Immature natural killer cell (primary cell): Measurements from ENCODE around the gene NRXN3. TPM values are rescaled to one million over a fixed set of nuclear protein-coding genes. Genes with fewer than 3 reads are reported as not detected.

Experiments
- DNase-seq, 3 donors: peaks; one replicate each; pipeline ENCODE4 v3.0.0; 2022; ENCODE audit warnings: mixed read lengths in 1 of 3
- H3K27ac Mint-ChIP-seq, 6 donors: one replicate each; pipeline ENCODE4 v1.8.0; 2020; ENCODE audit warnings: mixed read lengths in 6 of 6, mild to moderate bottlenecking in 5 of 6, inconsistent platforms in 4 of 6, moderate library complexity in 3 of 6
- H3K27me3 Mint-ChIP-seq, 3 donors: one replicate each; pipeline ENCODE4 v1.8.0; 2020 to 2021; ENCODE audit warnings: low read depth in 3 of 3, mild to moderate bottlenecking in 3 of 3, mixed read lengths in 3 of 3, moderate library complexity in 3 of 3, inconsistent platforms in 1 of 3
- H3K36me3 Mint-ChIP-seq, 3 donors: one replicate each; pipeline ENCODE4 v1.8.0; 2020; ENCODE audit warnings: mixed read lengths in 3 of 3, inconsistent platforms in 2 of 3, mild to moderate bottlenecking in 2 of 3
- H3K4me1 Mint-ChIP-seq, 2 donors: one replicate each; pipeline ENCODE4 v1.8.0; 2020; ENCODE audit warnings: inconsistent platforms in 2 of 2, mild to moderate bottlenecking in 2 of 2, mixed read lengths in 2 of 2, moderate library complexity in 1 of 2
- H3K4me3 Mint-ChIP-seq, 5 donors: one replicate each; pipeline ENCODE4 v1.8.0; 2020; ENCODE audit warnings: mild to moderate bottlenecking in 5 of 5, mixed read lengths in 5 of 5, inconsistent platforms in 3 of 5, moderate library complexity in 3 of 5
- H3K9me3 Mint-ChIP-seq, 6 donors: one replicate each; pipeline ENCODE4 v1.8.0; 2020; ENCODE audit warnings: mild to moderate bottlenecking in 6 of 6, mixed read lengths in 6 of 6, inconsistent platforms in 4 of 6, moderate library complexity in 3 of 6
- polyA plus RNA-seq, 3 donors: library from polyadenylated mRNA; unstranded; fragments of 300-500 nt; fragmentation: Illumina TruSeq; gene quantifications; one replicate each; pipeline ENCODE4 v1.2.3, GENCODE V29; 2021

NRXN3 gene
- polyA plus RNA-seq, 3 donors from 2014 or later, result not detected

GRCh38 chr14:79306546-79306945 lies 1136.4 kb downstream of the NRXN3 start:
- H3K36me3 Mint-ChIP-seq, result no peaks in the 10 kb centered on the region
- no peak for DNase-seq
- H3K4me1 Mint-ChIP-seq, result no peaks in the 10 kb centered on the region
- no peak overlapping the region for H3K4me3 Mint-ChIP-seq
- H3K27ac Mint-ChIP-seq, result no peak overlapping the region
- no peaks in the 10 kb centered on the region for H3K27me3 Mint-ChIP-seq
- peaks cover 2 to 13% (median 5%) of the 10 kb centered on the region in 6 donors for H3K9me3 Mint-ChIP-seq

GRCh38 chr14:79318371-79318770 lies 1148.2 kb downstream of the NRXN3 start:
- Mint-ChIP-seq H3K27me3 (no peaks in the 10 kb centered on the region), H3K4me1 (no peaks in the 10 kb centered on the region), H3K9me3 (peaks cover 0 to 39% (median 4%) of the 10 kb centered on the region in 6 donors), H3K4me3 (no peak overlapping the region), H3K36me3 (no peaks in the 10 kb centered on the region), H3K27ac (no peak overlapping the region)
- no peak for DNase-seq

- Mint-ChIP-seq H3K9me3 (peaks cover 0 to 35% (median 4%) of the 10 kb centered on the region in 6 donors), H3K4me1 (no peaks in the 10 kb centered on the region), H3K27ac (no peak overlapping the region), H3K27me3 (no peaks in the 10 kb centered on the region), H3K4me3 (no peak overlapping the region), H3K36me3 (no peaks in the 10 kb centered on the region)
- no peak for DNase-seq
Measured at GRCh38 chr14:79320561-79320960, 1150.4 kb downstream of the NRXN3 start.

- Mint-ChIP-seq H3K27me3 (no peaks in the 10 kb centered on the region), H3K9me3 (peaks cover 0 to 31% (median 3%) of the 10 kb centered on the region in 6 donors), H3K36me3 (no peaks in the 10 kb centered on the region), H3K4me3 (no peak overlapping the region), H3K4me1 (no peaks in the 10 kb centered on the region), H3K27ac (no peak overlapping the region)
- no peak for DNase-seq
Measured at GRCh38 chr14:79321070-79321469, 1150.9 kb downstream of the NRXN3 start.

- H3K36me3 Mint-ChIP-seq, result no peaks in the 10 kb centered on the region
- DNase-seq, result no peak
- H3K9me3 Mint-ChIP-seq, result peaks cover 0 to 11% (median 4%) of the 10 kb centered on the region in 6 donors
- peaks cover 0 to 2% (median 0%) of the 10 kb centered on the region in 3 donors for H3K27me3 Mint-ChIP-seq
- H3K27ac Mint-ChIP-seq, result no peak overlapping the region
- H3K4me3 Mint-ChIP-seq, result no peak overlapping the region
- no peaks in the 10 kb centered on the region for H3K4me1 Mint-ChIP-seq
Measured at GRCh38 chr14:79325071-79325470, 1154.9 kb downstream of the NRXN3 start.

- no peak overlapping the region for H3K4me3 Mint-ChIP-seq
- H3K9me3 Mint-ChIP-seq, result peaks cover 0 to 13% (median 6%) of the 10 kb centered on the region in 6 donors
- H3K27me3 Mint-ChIP-seq, result peaks cover 0 to 2% (median 0%) of the 10 kb centered on the region in 3 donors
- H3K27ac Mint-ChIP-seq, result no peak overlapping the region
- DNase-seq, result no peak
- H3K36me3 Mint-ChIP-seq, result no peaks in the 10 kb centered on the region
- H3K4me1 Mint-ChIP-seq, result no peaks in the 10 kb centered on the region
Measured at GRCh38 chr14:79325557-79325956, 1155.4 kb downstream of the NRXN3 start.

- no peaks in the 10 kb centered on the region for H3K36me3 Mint-ChIP-seq
- H3K4me3 Mint-ChIP-seq, result no peak overlapping the region
- peaks cover 0 to 16% (median 7%) of the 10 kb centered on the region in 6 donors for H3K9me3 Mint-ChIP-seq
- no peaks in the 10 kb centered on the region for H3K4me1 Mint-ChIP-seq
- DNase-seq, result no peak
- H3K27me3 Mint-ChIP-seq, result peaks cover 0 to 2% (median 0%) of the 10 kb centered on the region in 3 donors
- no peak overlapping the region for H3K27ac Mint-ChIP-seq
Measured at GRCh38 chr14:79328863-79329262, 1158.7 kb downstream of the NRXN3 start.

- H3K27me3 Mint-ChIP-seq, result peaks cover 0 to 2% (median 0%) of the 10 kb centered on the region in 3 donors
- peaks cover 5 to 20% (median 11%) of the 10 kb centered on the region in 6 donors for H3K9me3 Mint-ChIP-seq
- no peak for DNase-seq
- no peaks in the 10 kb centered on the region for H3K36me3 Mint-ChIP-seq
- no peak overlapping the region for H3K4me3 Mint-ChIP-seq
- no peaks in the 10 kb centered on the region for H3K4me1 Mint-ChIP-seq
- H3K27ac Mint-ChIP-seq, result no peak overlapping the region
Measured at GRCh38 chr14:79331830-79332229, 1161.7 kb downstream of the NRXN3 start.

- no peak overlapping the region for H3K27ac Mint-ChIP-seq
- H3K9me3 Mint-ChIP-seq, result peaks cover 5 to 15% (median 10%) of the 10 kb centered on the region in 6 donors
- H3K36me3 Mint-ChIP-seq, result no peaks in the 10 kb centered on the region
Measured at GRCh38 chr14:79332504-79333197, 1162.5 kb downstream of the NRXN3 start.

GRCh38 chr14:79333198-79333546 lies 1163.0 kb downstream of the NRXN3 start:
- no peak for DNase-seq
- no peak overlapping the region for H3K27ac Mint-ChIP-seq
- H3K36me3 Mint-ChIP-seq, result no peaks in the 10 kb centered on the region
- no peaks in the 10 kb centered on the region for H3K27me3 Mint-ChIP-seq
- H3K9me3 Mint-ChIP-seq, result peaks cover 5 to 19% (median 11%) of the 10 kb centered on the region in 6 donors
- H3K4me1 Mint-ChIP-seq, result no peaks in the 10 kb centered on the region
- no peak overlapping the region for H3K4me3 Mint-ChIP-seq

More at GRCh38 chr14:79332504-79333197, 1162.5 kb downstream of the NRXN3 start:
- Mint-ChIP-seq H3K4me1 (no peaks in the 10 kb centered on the region), H3K4me3 (no peak overlapping the region), H3K27me3 (no peaks in the 10 kb centered on the region)
- DNase-seq, result no peak

- Mint-ChIP-seq H3K36me3 (no peaks in the 10 kb centered on the region), H3K27me3 (no peaks in the 10 kb centered on the region), H3K4me1 (no peaks in the 10 kb centered on the region), H3K27ac (no peak overlapping the region), H3K9me3 (peaks cover 5 to 19% (median 12%) of the 10 kb centered on the region in 6 donors), H3K4me3 (no peak overlapping the region)
- no peak for DNase-seq
Measured at GRCh38 chr14:79334272-79334671, 1164.1 kb downstream of the NRXN3 start.

GRCh38 chr14:79337761-79338160 lies 1167.6 kb downstream of the NRXN3 start:
- H3K27ac Mint-ChIP-seq, result no peak overlapping the region
- no peak overlapping the region for H3K4me3 Mint-ChIP-seq
- H3K27me3 Mint-ChIP-seq, result no peaks in the 10 kb centered on the region
- H3K36me3 Mint-ChIP-seq, result no peaks in the 10 kb centered on the region
- DNase-seq, result no peak
- H3K9me3 Mint-ChIP-seq, result peaks cover 8 to 24% (median 11%) of the 10 kb centered on the region in 6 donors
- H3K4me1 Mint-ChIP-seq, result no peaks in the 10 kb centered on the region

- H3K27ac Mint-ChIP-seq, result no peak overlapping the region
- H3K9me3 Mint-ChIP-seq, result peaks cover 4 to 27% (median 11%) of the 10 kb centered on the region in 6 donors
- no peaks in the 10 kb centered on the region for H3K36me3 Mint-ChIP-seq
- H3K27me3 Mint-ChIP-seq, result peaks cover 0 to 1% (median 0%) of the 10 kb centered on the region in 3 donors
- DNase-seq, result no peak
- H3K4me1 Mint-ChIP-seq, result no peaks in the 10 kb centered on the region
- H3K4me3 Mint-ChIP-seq, result no peak overlapping the region
Measured at GRCh38 chr14:79342942-79343341, 1172.8 kb downstream of the NRXN3 start.

- DNase-seq, result no peak
- Mint-ChIP-seq H3K27me3 (peaks cover 0 to 4% (median 2%) of the 10 kb centered on the region in 3 donors), H3K9me3 (peaks cover 2 to 25% (median 7%) of the 10 kb centered on the region in 6 donors), H3K4me3 (no peak overlapping the region), H3K4me1 (no peaks in the 10 kb centered on the region), H3K27ac (no peak overlapping the region), H3K36me3 (no peaks in the 10 kb centered on the region)
Measured at GRCh38 chr14:79351011-79351410, 1180.8 kb downstream of the NRXN3 start.
